GM19025 (cell line): ENCODE results near the gene CCNK.

ENCODE experiments used
- ATAC-seq: cut with Tn5 transposase; IDR thresholded peaks from one replicate; pipeline ENCODE4 v1.9.1; 2021; ENCODE audit warnings: mild to moderate bottlenecking, low read depth, moderate library complexity; ENCODE audit not compliant: unreplicated experiment

The CCNK gene

DNA sequence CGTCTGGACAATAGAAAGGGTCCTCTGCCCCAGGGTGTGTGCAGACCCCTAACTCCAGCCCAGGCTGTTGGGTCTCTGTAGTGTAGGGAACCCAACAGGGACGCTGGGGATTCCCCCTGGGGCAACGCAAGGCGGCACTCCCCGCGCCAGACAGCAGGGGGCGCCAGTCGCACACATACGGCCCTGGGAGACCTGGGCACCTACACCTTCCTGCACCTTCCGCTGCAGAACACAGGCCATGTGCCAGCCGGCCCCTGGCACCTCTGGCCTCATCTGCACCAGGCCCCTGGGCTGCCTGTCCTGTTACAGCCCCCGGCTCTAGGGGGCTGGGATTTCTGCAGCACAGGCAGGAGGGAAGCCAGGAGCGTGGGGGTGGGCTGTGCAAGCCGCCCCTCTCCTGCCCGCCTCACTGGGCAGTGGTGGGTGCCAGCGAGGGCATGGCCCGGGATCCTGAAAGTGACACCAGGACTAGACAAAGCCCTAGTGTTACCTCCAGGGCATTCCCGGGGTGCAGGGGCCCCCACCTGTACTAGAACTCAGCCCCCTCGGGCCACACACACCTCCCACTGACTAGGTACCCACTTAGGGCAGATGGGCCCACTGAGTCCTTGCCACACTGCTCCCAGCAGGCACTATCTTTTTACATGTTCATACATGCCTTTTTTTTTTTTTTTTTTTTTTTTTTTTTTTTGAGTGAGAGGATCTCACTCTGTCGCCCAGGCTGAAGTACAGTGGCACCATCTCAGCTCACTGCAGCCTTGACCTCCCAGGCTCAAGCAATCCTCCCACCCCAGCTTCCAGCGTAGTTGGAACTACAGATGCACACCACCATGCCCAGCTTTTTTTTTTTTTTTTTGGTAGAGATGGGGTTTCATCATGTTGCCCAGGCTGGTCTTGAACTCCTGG lies 37.5 kb downstream of the CCNK start:
- no peak for ATAC-seq

DNA sequence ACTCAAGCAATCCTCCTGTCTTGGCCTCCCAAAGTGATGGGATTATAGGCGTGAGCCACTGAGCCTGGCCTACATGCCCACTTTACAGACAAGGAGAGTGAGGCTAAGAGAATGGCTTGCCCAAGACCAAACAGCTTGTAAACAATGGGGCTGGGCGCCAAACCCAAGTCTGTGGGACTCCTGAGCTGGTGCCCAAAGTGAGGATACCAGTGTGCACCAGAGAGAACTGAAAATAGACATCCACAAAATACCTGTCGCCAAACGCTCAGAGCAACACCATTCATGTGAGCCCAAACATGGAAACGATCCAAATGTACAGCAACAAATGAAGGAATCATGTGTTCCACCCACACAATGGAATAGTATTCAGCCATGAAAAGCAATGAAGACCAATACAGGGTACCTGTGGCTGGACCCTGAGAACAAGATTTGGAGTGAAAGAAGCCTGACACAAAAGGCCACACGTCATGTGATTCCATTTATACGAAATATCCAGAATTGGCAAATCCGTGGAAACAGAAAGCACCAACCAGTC lies 38.2 kb downstream of the CCNK start:
- no peak for ATAC-seq

DNA sequence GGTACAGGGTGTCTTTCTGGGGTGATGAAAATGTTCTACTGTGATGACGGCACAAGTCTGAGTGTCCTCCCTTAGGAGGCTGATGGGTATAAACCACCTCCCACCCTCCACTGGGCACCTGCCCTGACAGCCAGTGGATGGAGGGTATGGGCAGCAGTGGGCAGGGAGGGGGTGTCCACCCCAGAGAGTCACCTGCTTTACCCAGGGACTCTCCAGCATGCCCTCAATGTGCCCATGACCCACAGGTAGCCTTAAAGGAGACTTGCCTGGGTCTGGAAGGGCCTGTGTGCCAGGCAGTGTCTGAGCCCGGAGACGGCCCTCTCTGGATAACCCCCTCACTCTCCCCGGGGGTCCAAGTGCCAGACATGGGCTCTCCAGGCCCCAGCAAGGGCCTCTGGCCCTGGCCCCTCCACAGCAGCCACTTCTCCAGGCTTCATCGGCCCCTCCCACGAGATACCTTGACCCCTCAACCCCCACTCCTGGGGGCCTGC lies 38.8 kb downstream of the CCNK start:
- no peak for ATAC-seq

DNA sequence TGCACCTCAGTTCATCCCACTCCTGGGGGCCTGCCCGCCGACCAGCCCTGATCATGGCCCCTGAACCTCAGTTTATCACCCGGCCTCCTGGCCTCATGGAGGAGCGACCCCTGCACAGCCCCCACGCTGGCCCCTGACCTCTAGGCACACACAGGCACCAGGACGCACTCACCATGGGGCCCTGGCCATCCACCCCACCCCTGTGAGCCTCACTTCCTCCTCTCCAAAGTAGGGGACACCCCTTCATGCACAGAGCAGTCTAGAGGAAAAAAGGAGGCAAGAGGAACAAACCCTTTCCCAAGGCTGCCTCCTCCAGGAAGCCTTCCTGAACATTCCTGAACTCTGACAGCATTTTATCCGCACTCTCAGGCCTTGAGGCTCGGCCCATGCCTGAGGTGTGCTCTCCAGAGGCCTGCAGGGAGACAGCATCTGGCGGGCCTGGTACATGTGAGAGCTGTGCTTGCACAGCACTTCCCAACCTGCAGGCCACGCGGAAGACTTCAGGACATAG lies 39.4 kb downstream of the CCNK start:
- ATAC-seq = no peak

DNA sequence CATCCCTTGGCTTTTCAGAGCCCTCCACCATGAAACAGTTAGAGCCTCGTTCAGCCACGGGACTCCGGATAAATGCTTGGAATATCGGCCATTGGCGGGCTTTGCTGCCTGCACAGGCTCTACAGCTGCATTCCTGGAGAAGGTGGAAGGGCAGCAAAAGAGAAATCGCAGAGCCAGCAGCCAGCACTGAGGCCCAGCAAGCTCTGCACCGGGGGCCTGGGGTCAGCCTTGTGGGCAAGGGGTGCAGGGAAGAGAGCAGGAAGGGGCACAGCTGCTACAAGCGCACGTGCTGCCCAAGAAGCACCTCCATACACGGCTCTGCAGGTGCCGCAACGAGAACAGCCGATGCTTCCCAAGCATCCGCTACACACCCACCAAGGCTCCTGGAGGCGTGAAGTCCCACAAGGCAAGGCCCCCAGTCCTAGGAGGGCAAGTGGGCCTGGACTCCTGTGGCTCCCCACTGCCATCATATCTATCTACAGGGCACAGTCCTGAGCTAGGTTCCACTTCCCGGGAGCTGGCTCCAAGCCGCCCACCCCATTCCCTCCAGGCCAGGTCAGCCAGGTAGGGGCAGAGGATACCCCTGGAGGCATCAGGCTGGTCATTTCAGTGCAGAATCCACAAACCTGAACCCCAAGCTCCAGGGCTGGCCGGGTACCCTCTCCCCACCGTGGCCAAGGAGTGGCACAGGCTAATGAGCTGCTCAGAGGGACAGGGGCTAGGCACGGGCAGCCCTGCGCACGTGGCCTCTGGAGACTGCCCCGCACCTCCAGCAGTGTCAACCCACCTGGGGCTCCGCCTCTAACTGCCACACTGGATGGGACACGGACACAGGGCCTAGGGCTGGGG lies 40.2 kb downstream of the CCNK start:
- no peak for ATAC-seq

DNA sequence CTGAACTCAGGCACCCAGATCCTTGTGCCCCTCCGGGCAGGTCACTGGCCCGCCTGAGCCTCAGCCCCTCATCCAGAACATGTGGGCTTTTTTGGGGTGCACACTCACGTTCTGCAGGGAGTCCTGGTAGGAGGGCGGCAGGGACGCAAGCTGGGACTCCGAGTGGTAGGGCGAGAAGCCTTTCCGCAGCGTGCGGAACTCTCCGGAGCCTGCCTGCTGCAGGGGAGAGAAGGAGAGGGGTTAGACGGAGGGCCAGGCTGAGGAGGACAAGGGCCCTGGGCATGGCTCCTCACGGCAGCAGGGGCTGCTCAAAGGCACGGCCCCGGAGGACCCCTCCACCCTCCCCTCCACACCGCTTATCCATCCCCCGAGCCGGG lies 40.8 kb downstream of the CCNK start:
- ATAC-seq = no peak

DNA sequence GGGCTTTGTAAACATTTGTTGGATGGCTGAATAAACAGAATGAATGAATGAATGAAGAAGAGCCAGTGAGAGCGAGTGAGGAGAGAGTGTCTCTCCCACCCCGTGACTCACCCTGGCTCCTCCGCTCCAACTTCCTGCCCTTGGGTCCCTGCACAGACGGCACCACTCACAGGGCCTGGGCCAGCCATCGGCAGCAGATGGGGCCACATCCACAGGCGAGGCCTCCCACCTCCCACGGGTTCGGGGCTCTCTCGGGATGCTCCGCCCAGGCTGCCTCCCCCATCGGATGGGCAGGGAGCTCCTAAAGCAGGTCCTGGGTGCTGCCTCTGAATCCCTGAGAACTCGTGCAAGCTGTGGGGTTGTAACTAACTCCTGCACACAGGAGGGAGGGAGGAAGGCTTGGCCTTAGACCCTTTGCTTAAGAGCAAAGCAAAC lies 41.3 kb downstream of the CCNK start:
- no peak for ATAC-seq

DNA sequence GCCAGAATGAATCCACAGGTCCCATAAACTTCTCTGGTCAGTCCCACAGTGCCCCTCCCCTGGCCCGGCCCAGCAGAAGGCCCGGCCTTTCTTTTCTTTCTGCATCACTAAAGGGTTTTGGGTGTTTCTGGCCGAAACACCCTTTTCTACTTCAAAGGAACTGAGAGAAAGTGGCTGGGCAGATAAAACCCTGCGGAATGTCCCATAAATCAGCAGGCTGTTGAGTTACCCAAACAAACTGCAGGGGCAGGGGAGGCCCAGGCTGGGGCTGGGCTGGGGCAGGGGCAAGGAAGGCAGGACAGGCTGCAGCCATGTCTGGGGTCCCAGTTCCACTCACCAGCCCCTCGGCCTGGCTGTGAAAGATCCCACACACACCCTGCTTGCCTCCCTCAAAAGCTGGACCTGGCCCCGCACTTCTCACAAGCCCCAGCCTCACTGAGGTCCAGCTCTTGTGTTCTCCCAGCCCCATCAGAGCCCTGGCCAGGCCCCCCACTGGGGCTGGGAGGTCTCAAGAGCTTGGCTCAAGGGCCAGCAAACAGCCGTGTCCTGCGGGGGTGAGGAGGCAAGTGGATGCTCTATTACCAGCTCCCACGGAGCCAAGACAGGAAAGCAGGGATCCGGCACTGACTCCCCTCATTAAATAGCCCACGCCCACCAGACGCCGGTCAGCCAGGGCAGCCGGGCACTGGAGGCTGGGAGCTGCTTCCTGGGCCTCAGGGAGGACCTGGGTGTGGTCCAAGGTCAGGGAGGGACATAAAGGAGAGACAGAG lies 41.9 kb downstream of the CCNK start:
- no peak for ATAC-seq

DNA sequence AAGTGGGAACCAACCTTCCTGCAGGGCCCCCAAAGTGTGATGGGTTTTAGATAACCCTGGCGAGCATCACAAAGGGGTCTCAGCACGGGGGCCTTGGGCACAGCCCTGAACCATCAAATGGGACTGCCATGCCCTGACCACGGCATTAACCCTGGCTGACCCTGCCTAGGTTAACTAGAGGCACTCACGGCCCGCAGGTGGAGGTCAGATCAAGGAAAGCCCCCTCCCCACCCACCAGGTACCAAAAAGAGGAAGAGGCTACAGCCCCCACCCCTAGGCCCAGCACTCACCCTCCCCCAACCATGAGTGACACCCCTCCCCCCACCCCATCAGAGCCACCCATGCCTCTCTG lies 42.5 kb downstream of the CCNK start:
- no peak for ATAC-seq

DNA sequence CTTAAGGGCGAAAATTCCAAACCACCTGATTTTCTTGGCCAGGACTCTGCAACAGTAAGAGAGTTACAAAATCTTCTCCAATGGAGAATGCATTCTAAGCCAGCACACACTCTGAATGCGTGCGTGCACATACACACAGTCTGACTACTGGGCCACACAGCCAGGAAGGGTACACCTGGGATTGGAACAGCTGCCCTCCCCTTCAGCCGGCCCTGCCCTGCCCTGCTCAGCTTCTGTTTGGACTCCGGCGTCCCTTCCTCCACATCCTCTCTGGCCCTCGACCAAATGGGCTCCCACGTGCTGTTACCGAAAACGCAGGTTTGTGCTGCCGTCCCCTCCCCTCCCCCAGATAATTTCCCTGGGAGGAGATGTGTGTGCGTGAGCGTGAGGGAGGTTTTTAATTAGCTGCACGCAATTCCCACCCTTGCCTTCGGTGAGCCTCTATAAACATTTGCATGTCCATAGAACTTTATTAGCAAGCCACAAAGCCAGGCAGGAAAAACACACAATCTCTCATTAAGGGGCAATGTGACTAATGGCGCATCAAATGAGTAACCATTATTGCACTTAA lies 43.0 kb downstream of the CCNK start:
- ATAC-seq = no peak

DNA sequence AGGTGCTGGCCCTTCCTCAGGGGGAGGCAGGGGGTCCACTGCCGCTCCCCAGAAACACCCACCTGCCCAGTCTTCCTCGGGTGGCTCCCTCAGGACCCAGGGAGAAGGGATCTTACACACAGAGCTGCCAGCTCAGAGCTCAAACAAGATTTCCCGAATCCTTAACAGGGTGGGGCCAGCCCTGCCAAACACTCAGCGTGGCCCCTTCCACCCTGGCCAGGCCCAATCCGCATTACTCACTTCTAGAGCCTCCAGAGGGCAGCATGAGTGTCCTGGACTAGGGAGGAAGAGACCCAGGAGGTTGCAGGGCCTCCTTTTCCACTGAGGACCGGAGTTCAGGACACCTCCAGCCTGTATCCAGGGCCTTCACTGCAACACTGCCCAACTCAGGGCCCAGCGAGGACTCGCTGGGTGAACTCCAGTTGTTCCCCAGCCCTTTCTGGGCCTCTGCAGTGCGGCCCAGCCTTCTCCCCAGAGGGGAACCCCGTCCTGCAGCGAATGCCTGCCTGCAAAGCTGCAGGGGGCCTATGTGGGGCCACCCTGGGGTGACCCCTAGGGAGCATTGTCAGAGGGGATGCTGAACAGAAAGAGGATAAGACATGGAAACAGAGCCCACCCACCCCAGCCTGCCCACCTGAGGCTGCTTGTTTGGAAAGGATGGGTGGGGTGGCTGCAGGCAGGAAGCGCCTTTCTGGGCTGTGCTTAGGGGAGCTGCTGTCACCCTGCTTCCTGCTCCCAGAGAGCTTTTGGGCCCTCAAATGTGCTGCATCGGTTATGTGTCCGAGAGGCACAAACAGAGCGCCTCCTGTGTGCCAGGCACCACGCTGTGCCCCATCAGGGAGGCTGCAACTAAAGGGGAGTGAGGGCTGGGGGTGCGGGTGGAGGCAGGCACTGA lies 43.8 kb downstream of the CCNK start:
- ATAC-seq = no peak

DNA sequence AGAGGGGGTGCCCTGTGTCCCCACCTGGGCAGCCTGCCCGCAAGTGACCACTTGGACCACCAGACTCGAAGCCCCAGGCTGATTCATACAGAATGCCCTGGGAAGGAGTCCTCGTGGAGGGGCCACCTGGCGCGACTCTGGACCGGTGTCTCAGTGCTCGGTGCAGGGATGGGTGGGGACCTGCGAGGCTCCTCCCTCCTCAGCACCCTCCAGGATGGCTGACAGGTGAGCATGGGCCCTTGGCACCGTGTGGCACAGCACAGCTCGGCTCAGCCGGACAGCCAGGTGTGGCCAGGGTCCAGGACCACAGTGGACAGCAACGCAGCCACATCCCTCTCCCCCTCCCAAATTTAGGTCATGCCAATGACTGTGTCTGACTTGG lies 44.5 kb downstream of the CCNK start:
- ATAC-seq = no peak

DNA sequence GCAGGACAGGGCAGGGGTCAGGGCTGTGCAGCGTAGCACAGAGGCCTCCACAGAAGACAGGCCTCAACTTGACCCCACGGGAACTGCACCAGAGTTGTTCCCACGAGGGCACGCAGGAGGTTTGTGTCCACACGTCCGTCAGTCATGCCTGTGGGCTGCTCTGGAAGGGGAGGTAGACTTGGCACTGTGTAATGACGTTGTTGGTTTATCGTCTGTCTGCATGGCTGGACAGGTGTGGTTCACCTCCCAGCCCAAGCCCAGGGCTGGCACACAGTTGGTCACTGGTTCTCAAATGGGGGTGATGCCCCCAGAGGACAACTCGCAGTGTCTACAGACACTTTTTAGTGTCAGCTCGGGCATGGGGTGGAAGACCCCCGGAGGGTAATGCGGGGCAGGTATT lies 45.8 kb downstream of the CCNK start:
- ATAC-seq = no peak

DNA sequence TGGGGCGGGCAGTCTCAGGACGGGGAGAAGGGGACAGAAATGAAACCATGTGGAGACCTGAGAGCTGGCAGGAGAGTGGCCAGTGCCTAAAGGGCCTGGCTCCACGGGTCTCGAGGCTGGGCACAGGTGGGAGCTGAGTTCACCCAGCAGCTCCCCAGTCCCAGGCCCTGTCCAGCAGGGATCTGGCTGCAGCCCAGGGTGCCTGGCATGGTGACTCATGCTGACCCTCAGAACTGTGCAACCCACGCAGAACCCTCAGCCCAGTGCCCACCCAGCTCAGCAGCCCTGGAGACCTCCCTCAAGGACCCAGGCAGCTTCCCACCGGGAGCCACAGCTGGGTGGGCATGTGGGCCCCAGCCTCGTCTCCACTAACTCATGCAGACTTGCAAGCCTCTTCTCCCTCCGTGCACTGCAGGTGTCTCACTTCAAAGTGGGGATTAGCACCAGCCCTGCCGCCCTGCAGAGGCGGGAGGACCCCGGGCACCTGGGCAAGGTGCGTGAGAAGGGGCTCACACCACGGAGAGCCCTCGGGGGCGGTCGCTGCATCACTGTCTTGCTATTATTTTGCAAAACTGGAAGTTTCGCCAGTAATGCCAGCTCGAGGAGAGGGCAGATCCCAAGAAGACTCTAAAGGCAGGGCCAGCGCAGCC lies 46.3 kb downstream of the CCNK start:
- no peak for ATAC-seq

DNA sequence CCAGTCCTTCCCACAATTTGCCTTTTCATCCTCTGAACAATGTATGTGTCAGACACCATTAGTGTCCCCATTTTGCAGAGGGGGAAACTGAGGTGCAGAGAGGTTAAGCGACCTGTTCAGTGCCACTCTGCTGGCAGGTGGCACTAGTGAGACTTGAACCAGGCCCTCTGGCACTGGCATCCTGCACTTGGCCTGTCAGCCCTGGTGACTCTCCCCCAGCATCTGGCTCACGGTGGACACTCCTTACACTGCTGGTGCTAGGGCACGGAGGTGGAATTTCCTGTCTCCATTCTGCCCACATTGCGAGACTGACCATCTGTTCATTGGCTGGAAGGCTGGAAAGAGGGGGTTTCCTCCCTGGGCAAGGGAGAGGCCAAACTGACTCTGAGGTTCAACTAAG lies 48.7 kb downstream of the CCNK start:
- ATAC-seq = no peak

DNA sequence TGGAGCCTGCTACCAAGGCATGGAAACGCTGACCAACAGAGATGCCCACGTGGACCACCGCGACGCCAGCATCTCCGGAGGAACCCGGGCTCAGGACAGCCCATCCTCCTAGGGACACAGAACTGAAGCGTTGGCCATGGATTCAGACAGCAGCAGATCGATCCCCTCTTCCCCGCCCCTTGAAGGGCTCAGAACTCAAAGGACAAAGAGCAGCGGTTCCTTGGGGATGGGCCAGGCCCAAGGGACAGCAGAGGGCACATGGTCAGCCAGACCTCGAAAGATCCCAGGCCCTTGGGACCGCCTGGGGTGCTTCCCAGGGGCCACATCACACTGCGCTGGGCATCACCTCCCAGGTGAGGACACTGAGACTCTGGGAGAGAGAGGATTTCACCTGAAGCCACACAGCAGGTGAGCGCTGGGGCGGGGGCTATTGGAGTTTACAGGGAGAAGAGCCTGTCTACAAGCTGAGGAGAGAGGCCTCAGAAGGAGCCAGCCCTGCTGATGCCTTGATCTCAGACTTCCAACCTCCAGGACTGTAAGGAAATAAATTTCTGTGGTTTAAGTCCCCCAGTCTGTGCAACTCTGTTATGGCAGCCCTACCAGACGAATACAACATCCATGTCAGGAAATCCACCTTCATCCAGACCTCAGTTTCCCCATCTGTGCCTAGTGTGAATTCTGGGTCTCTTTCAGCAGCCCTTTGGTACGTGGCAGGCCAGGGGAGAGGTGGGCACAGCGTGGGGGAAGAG lies 49.4 kb downstream of the CCNK start:
- ATAC-seq = no peak

DNA sequence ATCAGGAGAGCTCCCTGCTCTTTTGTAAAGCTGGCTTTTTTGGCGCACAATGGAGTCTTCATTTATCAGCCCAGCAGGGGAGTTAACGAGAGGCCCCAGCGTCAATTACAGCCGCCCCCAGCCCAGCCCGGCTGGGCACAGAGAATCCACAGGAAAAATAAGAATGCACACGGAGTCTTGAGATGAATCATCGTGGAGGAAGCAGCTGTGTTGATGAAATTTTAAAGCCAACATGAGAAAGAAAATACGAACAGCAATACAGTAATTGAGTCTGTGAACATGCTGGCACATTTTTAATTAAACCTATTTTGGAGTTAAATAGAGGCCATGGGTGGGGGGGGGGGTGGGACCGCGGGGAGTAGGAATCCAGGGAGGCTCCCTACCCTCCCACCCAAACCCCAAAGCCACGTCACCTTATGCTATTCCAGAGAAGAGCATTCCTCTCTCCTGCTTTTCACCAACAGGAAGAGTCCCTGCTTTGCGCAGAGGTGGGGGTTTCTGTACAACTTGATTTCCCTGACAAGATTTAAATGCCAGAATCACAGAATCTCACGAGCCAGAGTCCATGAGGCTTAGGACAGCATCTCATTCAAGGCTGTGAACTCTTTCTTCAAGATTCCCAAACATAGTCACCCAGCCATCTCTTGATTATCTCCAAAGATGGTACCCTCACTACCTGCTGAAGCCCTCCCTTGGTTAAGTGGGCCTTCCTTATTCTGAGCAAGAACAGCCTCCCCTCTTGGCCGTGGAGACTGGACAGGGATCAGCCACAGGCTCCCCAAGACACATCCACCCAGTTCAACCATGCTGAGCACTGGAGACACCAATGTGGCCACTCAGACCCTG lies 50.3 kb downstream of the CCNK start:
- ATAC-seq = no peak
